Stimulated activated CD8-positive, alpha-beta memory T cell treated with anti-CD3 and anti-CD28 coated beads, Interleukin-7, amount 100 ng/mL, for 4 hours (primary cell): Measurements from ENCODE around the gene RARS1.
A peak's percentile ranks its signal among the peaks of the same experiment; 100 is the strongest.

Experiments used
- DNase-seq, 2 donors: peaks; one replicate each; pipeline ENCODE4 v3.0.0-alpha.2; 2020; ENCODE audit warnings: low read depth in 2 of 2

RARS1 gene

GRCh38 chr5:168486136-168486879 lies at the start of gene RARS1:
Gene RARS1 (plus strand): TSS chr5:168486471. CDS start chr5:168486499, 28 bp downstream.
- DNase-seq: peak; percentile 80 to 81

DNA sequence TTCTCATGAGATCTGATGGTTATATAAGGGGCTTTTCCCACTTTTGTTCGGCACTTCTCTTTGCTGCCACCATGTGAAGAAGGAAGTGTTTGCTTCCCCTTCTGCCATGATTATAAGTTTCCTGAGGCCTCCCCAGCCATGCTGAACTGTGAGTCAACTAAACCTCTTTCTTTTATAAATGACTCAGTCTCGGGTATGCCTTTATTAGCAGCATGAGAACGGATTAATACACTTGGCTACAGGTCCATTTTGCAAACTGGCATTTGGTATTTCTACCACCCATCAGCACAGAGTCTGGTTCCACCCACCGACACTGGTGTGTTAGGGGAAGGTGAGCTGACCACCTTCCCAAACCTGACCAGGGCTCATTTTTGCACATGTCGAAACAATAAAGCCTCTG lies 47.9 kb upstream of the RARS1 start:
- no peak for DNase-seq

GRCh38 chr5:168443533-168443932 lies 42.7 kb upstream of the RARS1 start:
- DNase-seq: no peak

GRCh38 chr5:168443950-168444700 lies 42.1 kb upstream of the RARS1 start:
- no peak for DNase-seq

DNA sequence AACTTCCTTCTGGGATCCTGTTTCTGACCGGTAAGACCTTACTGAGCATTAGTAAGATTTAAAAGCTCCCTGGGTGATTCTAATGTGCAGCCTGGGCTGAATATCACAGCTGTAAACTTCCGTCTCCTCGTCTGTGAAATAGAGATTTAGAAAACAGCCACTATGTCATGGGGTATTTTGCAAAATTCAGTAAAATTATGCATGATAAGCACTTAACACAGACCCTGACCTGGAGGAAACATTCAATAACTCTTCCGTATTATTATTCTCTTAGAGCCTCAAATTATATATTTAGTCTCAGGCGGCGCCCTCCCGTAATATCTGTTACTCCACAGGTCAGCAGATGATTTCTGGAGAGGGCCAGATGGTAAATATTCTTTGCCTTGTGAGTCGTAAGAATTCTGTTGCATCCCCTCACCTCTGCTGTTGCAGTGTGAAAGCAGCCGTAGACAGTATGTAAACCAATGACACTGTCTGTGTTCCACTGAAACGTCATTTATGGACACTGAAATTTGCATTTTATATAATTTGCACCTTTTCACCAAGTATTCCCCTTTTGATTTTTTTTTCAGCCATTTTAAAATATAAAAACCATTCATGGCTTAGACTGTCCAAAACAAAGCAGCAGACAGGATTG lies 39.2 kb upstream of the RARS1 start:
- no peak for DNase-seq

- no peak for DNase-seq
Observed at GRCh38 chr5:168447808-168448207, 38.5 kb upstream of the RARS1 start.

GRCh38 chr5:168449166-168449565 lies 37.1 kb upstream of the RARS1 start:
- no peak for DNase-seq

DNA sequence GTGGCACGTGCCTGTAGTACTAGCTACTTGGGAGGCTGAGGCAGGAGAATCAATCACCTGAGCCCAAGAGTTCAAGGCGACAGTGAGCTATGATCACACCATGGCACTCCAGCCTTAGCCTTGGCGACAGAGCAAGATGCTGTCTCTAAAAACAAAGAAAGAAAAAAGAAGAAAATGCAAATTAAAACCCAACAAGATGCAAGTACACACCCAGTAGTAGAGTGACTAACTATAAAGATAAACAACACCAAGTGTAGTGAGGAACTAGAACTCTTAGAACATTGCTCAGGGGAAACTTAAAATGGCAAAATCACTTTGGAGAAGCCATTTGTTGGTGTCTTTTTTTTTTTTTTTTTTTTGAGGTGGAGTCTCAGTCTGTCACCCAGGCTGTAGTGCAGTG lies 34.7 kb upstream of the RARS1 start:
- no peak for DNase-seq

DNA sequence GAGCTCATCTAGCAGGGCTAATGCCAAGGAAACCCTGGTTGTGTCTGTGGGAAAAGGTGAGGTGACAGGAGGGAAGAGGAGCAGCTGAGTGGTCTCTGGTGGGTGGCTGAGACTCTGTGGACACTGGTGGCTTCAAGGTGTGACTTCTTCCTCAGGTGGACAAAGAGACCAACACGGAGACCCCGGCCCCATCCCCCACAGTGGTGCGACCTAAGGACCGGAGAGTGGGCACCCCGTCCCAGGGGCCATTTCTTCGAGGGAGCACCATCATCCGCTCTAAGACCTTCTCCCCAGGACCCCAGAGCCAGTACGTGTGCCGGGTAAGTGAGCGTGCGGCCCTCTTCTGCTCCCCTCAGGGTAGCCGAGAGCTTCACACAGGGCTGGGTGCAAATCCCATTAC lies 31.1 kb upstream of the RARS1 start:
- DNase-seq: no peak

GRCh38 chr5:168457542-168457941 lies 28.7 kb upstream of the RARS1 start:
- no peak for DNase-seq

DNA sequence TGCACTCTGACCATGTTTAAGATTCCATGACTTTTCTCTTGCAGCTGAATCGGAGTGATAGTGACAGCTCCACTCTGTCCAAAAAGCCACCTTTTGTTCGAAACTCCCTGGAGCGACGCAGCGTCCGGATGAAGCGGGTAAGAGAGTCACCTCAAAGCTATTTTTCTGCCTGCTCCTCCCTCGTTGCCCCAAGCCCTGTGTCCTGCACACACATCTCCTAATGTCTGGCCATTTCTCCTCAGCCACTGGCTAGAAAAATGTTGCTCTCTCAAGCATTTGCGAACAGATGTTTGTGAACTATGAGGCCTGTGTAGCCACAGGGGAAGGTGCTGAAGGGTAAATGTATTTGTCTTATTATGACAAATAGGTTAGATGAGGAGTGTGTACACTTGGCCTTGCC lies 25.7 kb upstream of the RARS1 start:
- DNase-seq: no peak

- no peak for DNase-seq
Observed at GRCh38 chr5:168463081-168463480, 23.2 kb upstream of the RARS1 start.

- DNase-seq: no peak
Observed at GRCh38 chr5:168464214-168464613, 22.1 kb upstream of the RARS1 start.

GRCh38 chr5:168464641-168465040 lies 21.6 kb upstream of the RARS1 start:
- DNase-seq: no peak

GRCh38 chr5:168467755-168468330 lies 18.4 kb upstream of the RARS1 start:
- no peak for DNase-seq

- no peak for DNase-seq
Observed at GRCh38 chr5:168468836-168469235, 17.4 kb upstream of the RARS1 start.

- no peak for DNase-seq
Observed at GRCh38 chr5:168469816-168470215, 16.5 kb upstream of the RARS1 start.

DNA sequence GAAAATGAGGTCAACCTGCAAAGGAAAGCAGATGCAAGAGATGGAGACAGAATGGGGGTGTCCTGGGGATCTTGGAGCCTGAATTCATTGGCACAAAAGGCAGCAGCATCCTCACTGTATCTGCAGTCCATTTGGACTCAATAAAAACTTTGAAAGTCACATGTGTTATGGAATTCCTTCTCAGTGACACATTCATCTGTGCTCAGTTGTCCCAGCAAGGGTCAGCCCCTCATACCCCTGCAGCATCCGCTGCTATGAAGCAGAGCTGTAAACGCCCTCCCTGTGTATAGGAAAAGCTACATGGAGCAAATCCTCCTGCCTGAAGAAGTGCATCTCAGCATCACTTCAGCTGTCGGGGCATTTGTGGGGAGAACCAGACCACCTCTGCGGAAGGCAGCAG lies 14.5 kb upstream of the RARS1 start:
- no peak for DNase-seq

DNA sequence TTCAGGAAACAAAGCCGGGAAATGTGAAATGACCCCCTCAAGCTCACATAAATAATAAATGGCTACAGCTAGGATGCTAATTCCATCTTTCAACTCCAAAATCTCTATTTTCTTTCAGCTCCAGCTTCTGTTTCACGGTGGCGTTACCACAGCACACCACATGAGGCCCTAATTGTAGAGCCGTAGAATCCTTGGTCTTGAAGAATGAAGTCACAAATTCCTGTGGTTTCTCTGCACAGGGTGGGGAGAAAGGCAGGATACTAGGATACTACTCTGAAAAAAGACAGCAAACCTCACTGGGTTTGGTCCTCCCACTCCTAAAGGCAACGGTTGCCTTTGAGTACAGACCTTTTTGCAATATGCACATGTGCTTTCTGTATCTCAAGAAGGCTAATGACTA lies 13.9 kb upstream of the RARS1 start:
- no peak for DNase-seq

DNA sequence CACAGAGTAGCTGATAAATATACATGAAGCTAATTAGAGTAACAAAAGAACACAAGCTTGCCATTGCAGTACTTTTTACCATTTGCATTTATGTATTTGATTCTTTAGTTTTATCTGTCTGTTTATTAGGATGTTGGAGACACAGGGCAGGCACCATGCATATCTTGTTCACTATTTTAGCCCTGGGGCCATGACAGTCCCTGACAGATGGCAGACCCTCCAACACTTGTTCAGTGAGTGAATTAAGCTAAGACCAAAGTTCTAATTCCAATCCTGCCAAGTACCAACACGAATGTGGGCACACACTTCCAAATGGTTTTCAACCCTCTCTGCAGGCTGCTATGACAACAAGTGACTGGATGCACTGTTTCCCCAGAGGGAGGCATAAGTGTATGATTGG lies 12.0 kb upstream of the RARS1 start:
- no peak for DNase-seq

DNA sequence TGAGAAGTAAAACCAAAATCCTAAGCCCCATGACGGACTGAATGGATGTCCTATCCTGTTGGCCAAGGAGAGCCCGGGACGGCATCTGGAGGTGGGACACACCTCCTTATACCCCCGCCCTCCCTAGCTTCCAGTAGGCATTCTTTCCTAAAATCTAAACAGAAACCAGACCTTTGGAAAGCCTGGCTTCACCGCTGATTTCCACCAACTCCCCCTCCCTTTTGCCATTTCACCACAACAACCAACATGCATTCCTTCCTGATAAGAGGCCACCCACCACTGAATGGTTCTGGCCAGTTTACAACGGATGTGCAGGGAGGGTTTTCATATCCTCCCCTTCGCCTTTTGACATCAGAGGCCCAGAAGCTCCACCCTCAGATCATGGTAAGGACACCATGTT lies 9.2 kb upstream of the RARS1 start:
- DNase-seq: no peak

DNA sequence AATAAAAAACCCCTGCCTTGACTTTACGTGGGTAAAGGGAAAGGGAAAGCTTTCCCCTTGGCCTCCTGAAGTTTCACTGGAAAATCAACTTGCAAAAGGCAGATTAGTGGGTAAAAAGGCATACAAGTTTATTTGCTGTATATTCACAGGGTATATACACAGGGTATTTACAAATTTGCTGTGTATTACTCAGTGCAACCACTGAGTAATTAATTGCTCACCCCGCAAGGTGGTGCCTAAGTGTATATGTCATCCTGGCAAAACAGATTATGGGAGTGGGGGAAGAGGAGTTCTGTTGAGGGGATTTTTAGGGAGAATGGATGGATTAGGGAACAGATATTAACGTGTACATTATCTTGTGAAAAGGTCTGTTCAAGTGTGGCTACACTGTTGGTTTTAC lies 7.1 kb upstream of the RARS1 start:
- DNase-seq: no peak

DNA sequence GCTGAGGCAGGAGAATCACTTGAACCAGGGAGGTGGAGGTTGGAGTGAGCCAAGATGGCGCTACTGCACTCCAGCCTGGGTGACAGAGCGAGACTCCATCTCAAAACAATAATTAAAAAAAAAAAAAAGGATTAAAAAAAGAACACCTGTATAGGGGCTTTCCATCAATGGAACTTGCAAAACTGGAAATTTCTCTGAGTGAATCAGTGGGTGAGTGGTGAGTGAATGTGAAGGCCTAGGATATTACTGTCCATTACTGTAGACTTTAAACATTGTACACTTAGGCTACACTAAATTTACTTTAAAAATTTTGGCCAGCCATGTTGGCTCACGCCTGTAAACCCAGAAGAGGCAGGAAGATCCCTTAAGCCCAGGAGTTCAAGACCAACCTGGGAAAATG lies 5.7 kb upstream of the RARS1 start:
- DNase-seq: no peak
